Hepatocyte (in vitro differentiated cells): Measurements from ENCODE around the gene SLC2A5.

Source experiments
- EZH2 ChIP-seq: fragments of 200-600 bp; sonication (generic); IDR thresholded peaks from 2 replicates; pipeline ENCODE4 v1.6.1; 2016; ENCODE audit warnings: antibody characterized with exemption, mild to moderate bottlenecking, borderline replicate concordance
- EZH2phosphoT487 ChIP-seq: fragments of 200-600 bp; sonication (generic); IDR thresholded peaks from one replicate; pipeline ENCODE4 v1.6.1; 2018; ENCODE audit warnings: antibody characterized with exemption, mild to moderate bottlenecking, low read depth, moderate library complexity; ENCODE audit not compliant: unreplicated experiment, severe bottlenecking
- TF ChIP-seq, protein P1 (sequence below): fragments of 200-600 bp; sonication (generic); IDR thresholded peaks from 2 replicates; pipeline ENCODE4 v1.5.1; 2016; ENCODE audit warnings: antibody characterized with exemption, mild to moderate bottlenecking; ENCODE audit not compliant: poor library complexity

DNA sequence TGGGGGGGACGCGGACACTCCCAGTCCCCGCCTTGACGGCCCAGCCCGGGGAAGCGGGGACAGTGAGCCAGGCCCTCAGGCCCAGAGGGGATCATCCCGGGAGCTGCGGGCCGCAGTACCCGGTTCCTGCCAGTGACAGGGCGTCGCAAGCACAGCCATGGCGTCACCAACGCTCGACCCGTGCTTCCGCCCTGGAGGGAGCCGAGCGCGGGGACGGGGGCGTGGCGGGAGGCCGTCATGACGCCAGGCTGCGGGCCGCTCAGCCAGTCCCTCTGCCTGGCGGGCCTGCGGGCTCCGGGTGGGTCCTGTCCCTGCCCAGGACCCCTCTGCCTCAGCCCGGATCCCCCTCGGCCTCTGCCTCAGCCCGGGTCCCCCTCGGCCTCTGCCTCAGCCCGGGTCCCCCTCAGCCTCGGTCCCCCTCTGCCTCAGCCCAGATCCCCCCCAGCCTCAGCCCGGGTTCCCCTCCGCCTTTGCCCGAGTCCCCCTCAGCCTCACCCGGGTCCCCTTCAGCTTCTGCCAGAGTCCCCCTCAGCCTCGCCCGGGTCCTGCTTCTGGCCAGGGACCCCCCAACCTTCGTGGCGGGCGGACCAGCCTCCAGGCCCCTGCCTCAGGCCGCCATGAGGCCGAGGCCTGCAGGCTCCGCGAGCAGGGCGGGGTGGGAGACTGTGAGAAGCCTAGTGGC, 2.3 kb upstream of the SLC2A5 start:
- TF ChIP-seq EZH2 = no peak
- TF ChIP-seq, protein P1, sequence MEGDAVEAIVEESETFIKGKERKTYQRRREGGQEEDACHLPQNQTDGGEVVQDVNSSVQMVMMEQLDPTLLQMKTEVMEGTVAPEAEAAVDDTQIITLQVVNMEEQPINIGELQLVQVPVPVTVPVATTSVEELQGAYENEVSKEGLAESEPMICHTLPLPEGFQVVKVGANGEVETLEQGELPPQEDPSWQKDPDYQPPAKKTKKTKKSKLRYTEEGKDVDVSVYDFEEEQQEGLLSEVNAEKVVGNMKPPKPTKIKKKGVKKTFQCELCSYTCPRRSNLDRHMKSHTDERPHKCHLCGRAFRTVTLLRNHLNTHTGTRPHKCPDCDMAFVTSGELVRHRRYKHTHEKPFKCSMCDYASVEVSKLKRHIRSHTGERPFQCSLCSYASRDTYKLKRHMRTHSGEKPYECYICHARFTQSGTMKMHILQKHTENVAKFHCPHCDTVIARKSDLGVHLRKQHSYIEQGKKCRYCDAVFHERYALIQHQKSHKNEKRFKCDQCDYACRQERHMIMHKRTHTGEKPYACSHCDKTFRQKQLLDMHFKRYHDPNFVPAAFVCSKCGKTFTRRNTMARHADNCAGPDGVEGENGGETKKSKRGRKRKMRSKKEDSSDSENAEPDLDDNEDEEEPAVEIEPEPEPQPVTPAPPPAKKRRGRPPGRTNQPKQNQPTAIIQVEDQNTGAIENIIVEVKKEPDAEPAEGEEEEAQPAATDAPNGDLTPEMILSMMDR = no peak
- no peak for TF ChIP-seq EZH2phosphoT487
